Erythroblast (primary cell): ENCODE results near the gene WDHD1.

Experiments used
- GATA1 ChIP-seq: IDR thresholded peaks from 2 replicates; pipeline ENCODE4 v1.6.1; 2011; ENCODE audit warnings: low read depth, mild to moderate bottlenecking, control low read depth, low read length, moderate library complexity
- POLR2A ChIP-seq: IDR thresholded peaks from 2 replicates; pipeline ENCODE4 v1.6.1; 2011; ENCODE audit warnings: mild to moderate bottlenecking, low read length

DNA sequence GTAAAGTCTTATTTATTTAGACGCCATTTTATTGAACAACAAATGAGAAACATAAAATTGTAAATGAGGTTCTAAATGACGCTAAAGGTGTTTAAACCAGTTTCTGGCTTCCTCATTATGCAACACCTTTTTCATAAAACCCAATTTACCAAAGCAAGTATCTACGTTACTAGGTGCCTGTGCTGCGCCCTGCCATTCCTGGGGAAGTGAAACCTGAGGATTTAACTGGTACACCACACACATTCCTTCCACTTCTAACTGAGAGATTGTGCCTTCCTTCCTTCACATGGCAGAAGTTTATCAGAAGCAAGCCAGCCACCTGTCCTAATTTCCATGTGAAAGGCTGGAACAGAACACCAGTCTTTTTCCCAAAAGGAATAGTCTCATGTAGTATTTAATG lies 84.0 kb downstream of the WDHD1 start:
- no peak for TF ChIP-seq POLR2A
- no peak for TF ChIP-seq GATA1
